ENCODE results near the gene PCDHGA9. TPM values are rescaled to one million over a fixed set of nuclear protein-coding genes. Genes with fewer than 3 reads are reported as not detected.
"Not testable (repeated sequence)": the region's sequence is repeated elsewhere in the genome, so short reads cannot be mapped to it uniquely, and the experiment has no call there.

Gene PCDHGA9
- total RNA-seq, 4 donors from 2014 or later: 4.9 to 20.8 (median 7.9) TPM

- no peak for TF ChIP-seq EP300 (IDR thresholded peaks at IDR 0.05)
- TF ChIP-seq POLR2AphosphoS5 (IDR thresholded peaks at IDR 0.05): no peak
- no peak for TF ChIP-seq POLR2A (IDR thresholded peaks at IDR 0.05)
- TF ChIP-seq, protein P1, sequence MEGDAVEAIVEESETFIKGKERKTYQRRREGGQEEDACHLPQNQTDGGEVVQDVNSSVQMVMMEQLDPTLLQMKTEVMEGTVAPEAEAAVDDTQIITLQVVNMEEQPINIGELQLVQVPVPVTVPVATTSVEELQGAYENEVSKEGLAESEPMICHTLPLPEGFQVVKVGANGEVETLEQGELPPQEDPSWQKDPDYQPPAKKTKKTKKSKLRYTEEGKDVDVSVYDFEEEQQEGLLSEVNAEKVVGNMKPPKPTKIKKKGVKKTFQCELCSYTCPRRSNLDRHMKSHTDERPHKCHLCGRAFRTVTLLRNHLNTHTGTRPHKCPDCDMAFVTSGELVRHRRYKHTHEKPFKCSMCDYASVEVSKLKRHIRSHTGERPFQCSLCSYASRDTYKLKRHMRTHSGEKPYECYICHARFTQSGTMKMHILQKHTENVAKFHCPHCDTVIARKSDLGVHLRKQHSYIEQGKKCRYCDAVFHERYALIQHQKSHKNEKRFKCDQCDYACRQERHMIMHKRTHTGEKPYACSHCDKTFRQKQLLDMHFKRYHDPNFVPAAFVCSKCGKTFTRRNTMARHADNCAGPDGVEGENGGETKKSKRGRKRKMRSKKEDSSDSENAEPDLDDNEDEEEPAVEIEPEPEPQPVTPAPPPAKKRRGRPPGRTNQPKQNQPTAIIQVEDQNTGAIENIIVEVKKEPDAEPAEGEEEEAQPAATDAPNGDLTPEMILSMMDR (IDR thresholded peaks at IDR 0.05): no peak
- Histone ChIP-seq H3K9me3 (peaks cover 73% of the 10 kb centered on the region), H3K4me3 (no peak overlapping the region), H3K4me1 (no peaks in the 10 kb centered on the region), H3K36me3 (no peaks in the 10 kb centered on the region), H3K27ac (no peak overlapping the region), H3K27me3 (peaks cover 9% of the 10 kb centered on the region)
- 46% methylated on average over 10 of the region's 10 CpGs for WGBS
- no peak for DNase-seq (ENCODE audit: low spot score in 2 of 2)
Observed at GRCh38 chr5:141388661-141389060, 13.9 kb upstream of the PCDHGA9 start.

- no peak overlapping the region for H3K27ac ChIP-seq
- WGBS: 38% methylated on average over 46 of the region's 77 CpGs
- H3K27me3 ChIP-seq: peaks cover 9% of the 10 kb centered on the region
- DNase-seq (ENCODE audit: low spot score in 2 of 2): no peak
- H3K4me3 ChIP-seq: no peak overlapping the region
- no peaks in the 10 kb centered on the region for H3K36me3 ChIP-seq
- no peak for TF ChIP-seq POLR2A (IDR thresholded peaks at IDR 0.05)
- TF ChIP-seq POLR2AphosphoS5 (IDR thresholded peaks at IDR 0.05): no peak
- TF ChIP-seq, protein P1 (IDR thresholded peaks at IDR 0.05): no peak
- no peak for TF ChIP-seq EP300 (IDR thresholded peaks at IDR 0.05)
- no peaks in the 10 kb centered on the region for H3K4me1 ChIP-seq
- H3K9me3 ChIP-seq: peaks cover 73% of the 10 kb centered on the region
Observed at GRCh38 chr5:141389153-141390042, 13.2 kb upstream of the PCDHGA9 start.

DNA sequence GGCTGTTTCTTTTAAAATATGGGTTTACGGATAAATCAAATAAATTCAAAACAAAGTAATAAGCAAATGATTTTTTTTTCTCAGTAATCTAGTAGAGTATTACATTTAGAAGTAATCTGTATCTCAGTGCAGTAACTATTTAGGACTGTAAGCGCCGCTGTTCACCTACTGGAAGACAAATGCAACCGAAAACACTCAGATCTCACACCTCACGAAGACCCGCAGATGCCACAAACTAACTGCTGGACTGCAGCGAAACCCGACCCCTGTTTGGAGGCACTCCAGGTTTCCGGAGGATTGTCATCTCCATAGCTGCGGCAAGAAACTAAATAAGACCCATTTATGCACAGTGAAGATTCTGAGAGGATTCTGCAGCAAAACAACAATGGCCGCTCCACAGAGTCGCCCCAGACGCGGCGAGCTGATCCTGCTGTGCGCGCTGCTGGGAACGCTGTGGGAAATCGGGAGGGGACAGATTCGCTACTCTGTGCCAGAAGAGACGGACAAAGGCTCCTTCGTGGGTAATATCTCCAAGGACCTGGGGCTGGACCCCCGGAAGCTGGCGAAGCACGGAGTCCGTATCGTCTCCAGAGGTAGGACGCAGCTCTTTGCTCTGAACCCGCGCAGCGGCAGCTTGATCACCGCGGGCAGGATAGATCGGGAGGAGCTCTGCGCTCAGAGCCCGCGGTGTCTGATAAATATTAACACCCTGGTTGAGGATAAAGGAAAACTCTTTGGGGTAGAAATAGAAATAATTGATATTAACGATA, 10.0 kb upstream of the PCDHGA9 start, which contains the start of gene PCDHGA8:
Gene PCDHGA8, plus strand, starts transcription at position 205 of the 770 bp plus-strand sequence. Its CDS starts 181 bp downstream, at position 386.
- TF ChIP-seq EP300 (IDR thresholded peaks at IDR 0.05): no peak
- TF ChIP-seq, protein P1 (IDR thresholded peaks at IDR 0.05): no peak
- no peak for TF ChIP-seq POLR2A (IDR thresholded peaks at IDR 0.05)
- TF ChIP-seq POLR2AphosphoS5 (IDR thresholded peaks at IDR 0.05): no peak
- no peak within 1 kb of the TSS for H3K27ac ChIP-seq
- peaks cover 73% of the 10 kb centered on the region for H3K9me3 ChIP-seq

GRCh38 chr5:141393267-141393666, 9.3 kb upstream of the PCDHGA9 start:
- TF ChIP-seq POLR2AphosphoS5 (IDR thresholded peaks at IDR 0.05) (no peak), POLR2A (IDR thresholded peaks at IDR 0.05) (no peak), EP300 (IDR thresholded peaks at IDR 0.05) (no peak)
- WGBS: 28% methylated on average over 19 of the region's 21 CpGs
- Histone ChIP-seq H3K4me1 (no peaks in the 10 kb centered on the region), H3K4me3 (no peak overlapping the region), H3K27me3 (peaks cover 9% of the 10 kb centered on the region), H3K9me3 (peaks cover 73% of the 10 kb centered on the region), H3K36me3 (no peaks in the 10 kb centered on the region), H3K27ac (no peak overlapping the region)
- no peak for DNase-seq (ENCODE audit: low spot score in 2 of 2)

More for the DNA sequence above, 10.0 kb upstream of the PCDHGA9 start, which contains the start of gene PCDHGA8:
- no peak for DNase-seq (ENCODE audit: low spot score in 2 of 2)
- Histone ChIP-seq H3K27me3 (peaks cover 9% of the 10 kb centered on the region), H3K36me3 (no peaks in the 10 kb centered on the region), H3K4me1 (no peaks in the 10 kb centered on the region), H3K4me3 (no peak within 1 kb of the TSS)
- WGBS: 40% methylated on average over 28 of the region's 38 CpGs

- not testable (repeated sequence) for H3K4me1 ChIP-seq; DNase-seq (ENCODE audit: low spot score in 2 of 2); H3K36me3 ChIP-seq; H3K27ac ChIP-seq; H3K4me3 ChIP-seq
- Histone ChIP-seq H3K9me3 (peaks cover 71% of the 10 kb centered on the region), H3K27me3 (peaks cover 13% of the 10 kb centered on the region)
- 32% methylated on average over 29 of the region's 53 CpGs for WGBS
Observed at GRCh38 chr5:141394401-141395187, 8.0 kb upstream of the PCDHGA9 start.

Measured in suprapubic skin (tissue), 4 donors.